Epithelial cell of esophagus (primary cell): ENCODE measurements around the gene HECW1.

Source experiments
- DNase-seq: peaks from one replicate; pipeline ENCODE4 v3.0.0; 2010; ENCODE audit warnings: low read depth
- H3K4me3 ChIP-seq: 2 replicates; pipeline ENCODE4 v1.5.1; 2011; ENCODE audit warnings: mild to moderate bottlenecking, low read length, control low read depth
- TF ChIP-seq, protein P1 (sequence below): IDR thresholded peaks from 2 replicates; pipeline ENCODE4 v1.5.1; 2011; ENCODE audit warnings: low read depth, mild to moderate bottlenecking, low read length, control low read depth, inconsistent platforms; ENCODE audit not compliant: insufficient read depth; ENCODE audit errors: missing control alignments

Gene HECW1

DNA sequence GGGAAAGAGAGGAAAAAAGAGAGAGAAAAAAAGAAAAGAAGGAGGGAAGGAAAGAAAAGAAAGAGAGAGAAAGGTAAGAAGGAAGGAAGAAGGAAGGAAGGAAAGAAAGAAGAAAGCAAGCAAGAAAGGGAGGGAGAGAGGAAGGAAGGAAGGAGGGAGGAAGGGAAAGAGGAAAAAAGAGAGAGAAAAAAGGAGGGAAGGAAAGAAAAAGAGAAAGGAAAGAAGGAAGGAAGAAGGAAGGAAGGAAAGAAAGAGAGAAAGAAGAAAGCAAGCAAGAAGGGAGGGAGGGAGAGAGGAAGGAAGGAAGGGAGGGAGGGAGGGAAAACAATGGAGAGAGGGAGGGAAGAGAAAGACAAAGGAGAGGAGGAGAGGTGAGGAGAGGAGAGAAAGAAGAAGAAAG, 135.3 kb downstream of the HECW1 start:
- no peak overlapping the region for H3K4me3 ChIP-seq
- no peak for DNase-seq
- TF ChIP-seq, protein P1, sequence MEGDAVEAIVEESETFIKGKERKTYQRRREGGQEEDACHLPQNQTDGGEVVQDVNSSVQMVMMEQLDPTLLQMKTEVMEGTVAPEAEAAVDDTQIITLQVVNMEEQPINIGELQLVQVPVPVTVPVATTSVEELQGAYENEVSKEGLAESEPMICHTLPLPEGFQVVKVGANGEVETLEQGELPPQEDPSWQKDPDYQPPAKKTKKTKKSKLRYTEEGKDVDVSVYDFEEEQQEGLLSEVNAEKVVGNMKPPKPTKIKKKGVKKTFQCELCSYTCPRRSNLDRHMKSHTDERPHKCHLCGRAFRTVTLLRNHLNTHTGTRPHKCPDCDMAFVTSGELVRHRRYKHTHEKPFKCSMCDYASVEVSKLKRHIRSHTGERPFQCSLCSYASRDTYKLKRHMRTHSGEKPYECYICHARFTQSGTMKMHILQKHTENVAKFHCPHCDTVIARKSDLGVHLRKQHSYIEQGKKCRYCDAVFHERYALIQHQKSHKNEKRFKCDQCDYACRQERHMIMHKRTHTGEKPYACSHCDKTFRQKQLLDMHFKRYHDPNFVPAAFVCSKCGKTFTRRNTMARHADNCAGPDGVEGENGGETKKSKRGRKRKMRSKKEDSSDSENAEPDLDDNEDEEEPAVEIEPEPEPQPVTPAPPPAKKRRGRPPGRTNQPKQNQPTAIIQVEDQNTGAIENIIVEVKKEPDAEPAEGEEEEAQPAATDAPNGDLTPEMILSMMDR, result no peak

DNA sequence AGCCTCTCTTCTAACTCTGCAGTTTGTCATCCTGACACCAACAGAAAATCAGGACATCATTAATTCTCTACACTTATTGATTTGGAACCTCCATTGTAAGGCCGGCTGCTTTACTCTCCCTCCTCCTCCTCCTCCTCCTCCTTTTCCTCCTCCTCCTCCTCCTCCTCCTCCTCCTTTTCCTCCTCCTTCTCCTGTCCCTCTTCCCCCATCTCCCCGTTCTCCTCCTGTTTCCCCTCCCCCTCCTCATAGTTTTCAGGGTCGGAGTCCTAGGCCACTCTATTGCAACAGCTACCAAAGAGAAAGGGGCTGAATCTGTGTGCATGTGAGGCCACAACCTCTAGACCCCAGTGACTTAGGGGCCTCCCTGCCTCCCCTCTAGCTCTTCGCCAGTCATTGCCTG, 136.1 kb downstream of the HECW1 start:
- no peak for DNase-seq
- H3K4me3 ChIP-seq, result no peak overlapping the region
- TF ChIP-seq, protein P1, result no peak

DNA sequence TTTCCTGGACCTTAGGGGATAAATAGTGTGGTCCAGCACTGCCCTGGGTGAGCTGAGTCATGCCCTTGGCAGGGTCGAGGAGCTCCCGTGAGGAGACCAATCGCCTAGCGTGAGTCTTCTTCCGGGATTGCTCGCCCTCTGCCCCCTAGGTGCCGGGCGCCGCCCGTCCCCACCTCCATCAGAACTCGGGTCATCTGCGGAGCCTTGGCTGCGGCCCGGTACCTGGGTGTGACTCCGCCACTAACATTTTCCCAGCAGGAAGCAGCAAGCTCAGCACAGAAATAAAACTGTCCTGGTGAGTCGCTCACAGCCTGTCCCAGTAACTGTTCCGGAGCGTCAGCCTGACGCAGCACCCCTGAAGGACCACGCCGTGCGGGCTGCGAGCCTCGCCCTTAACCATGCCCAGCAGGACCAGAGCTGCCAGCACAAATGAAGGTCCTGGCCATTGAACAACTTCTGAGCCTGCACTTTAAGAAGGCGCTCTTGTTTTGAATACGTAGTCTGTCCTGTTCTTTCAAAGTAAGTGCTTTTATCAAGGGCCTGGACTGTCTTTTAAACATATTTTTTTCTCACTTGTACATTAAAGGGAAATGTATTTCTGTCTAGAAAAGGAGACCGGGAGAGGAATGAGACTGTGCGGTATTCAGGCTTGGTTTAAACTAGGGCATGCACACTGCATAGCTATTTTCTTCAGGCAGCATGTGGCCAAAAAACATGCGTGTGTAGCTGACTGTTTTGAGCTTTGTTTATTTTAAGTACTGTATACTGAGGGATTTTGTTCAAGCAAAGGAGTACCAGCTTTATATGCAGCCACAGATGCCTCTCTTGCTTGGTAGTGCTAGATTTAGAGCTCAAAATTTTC, 136.7 kb downstream of the HECW1 start:
- H3K4me3 ChIP-seq, result no peak overlapping the region
- TF ChIP-seq, protein P1, result no peak
- peak; percentile 47 for DNase-seq

DNA sequence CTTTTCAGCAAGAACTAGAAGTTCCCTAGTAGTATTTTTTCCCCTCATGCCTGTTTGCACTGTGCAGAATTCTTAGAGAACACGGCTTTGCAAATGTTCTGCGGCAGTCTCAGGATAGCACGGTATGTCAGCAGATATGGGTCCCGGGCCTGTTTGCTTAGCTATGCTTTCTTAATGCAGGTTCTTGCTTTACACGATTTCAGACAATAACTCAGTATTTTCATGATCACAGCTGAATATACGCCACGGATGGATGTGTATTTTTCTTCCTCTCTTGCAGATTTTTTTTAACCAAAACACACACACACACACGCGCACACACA, 137.3 kb downstream of the HECW1 start:
- H3K4me3 ChIP-seq, result no peak overlapping the region
- DNase-seq, result no peak
- TF ChIP-seq, protein P1, result no peak

DNA sequence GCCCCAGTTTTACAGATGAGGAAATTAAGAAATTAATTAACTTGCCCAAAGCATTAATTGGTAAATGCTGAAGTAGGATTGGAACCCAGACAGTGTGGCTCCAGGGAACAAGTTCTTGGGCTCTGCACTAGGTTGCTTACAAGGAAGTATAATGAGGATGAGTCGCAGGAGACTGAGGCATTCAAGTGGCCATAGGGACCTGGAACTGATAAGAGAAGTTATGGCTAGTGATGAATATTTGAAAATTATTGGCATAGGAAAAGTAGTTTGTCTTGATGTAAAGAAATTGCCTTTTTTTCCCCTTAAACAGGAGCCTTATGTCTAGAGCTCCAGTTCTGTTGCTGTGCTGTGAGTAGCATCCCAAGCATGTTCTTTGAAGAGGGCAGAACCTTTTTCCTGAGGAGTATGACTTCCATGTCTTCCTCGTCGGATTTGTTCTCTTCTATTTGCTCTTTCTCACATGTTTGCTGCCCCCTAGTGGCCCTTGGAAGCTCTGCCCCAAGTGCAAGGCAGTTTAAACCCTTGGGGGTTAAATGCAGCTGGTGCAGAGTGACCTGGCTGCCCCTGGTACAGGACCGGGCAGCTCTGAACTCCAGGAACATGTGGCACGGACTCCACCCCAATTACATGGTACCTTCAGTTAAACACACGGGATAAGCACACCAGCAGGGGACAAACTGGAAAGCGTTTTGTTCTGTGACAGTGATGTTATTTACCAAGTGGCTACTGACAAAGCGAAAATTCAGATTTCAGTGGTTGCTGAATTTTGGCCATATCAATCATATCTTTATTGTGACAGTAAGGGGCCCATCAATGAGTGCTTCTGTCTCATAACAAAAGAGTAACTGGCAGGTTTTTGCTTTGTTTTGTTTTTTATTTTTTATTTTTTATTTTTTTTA, 148.8 kb downstream of the HECW1 start:
- TF ChIP-seq, protein P1, result peak; percentile 94
- H3K4me3 ChIP-seq, result no peak overlapping the region
- DNase-seq, result peak; percentile 84

DNA sequence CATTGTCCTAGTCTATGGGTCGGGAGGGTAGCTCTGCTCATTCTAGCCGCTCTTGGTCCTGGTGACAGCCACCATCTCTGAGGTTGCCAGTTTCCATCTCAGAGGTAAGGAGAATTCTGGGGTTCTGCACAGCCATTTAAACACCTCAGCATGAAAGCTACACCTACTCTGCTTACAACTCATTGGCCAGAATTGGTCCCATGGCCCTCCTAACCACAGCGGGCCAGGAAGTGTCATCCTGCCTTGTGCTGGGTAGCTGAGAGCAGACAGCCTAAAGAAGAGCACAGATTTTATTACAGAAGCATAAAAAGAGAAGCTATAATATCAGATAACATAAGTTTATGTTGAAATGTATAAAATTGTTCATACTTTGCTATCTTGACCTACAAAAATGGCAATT, 152.7 kb downstream of the HECW1 start:
- no peak overlapping the region for H3K4me3 ChIP-seq
- TF ChIP-seq, protein P1, result no peak
- no peak for DNase-seq
